ENCODE measurements around the gene PRKN.

- TF ChIP-seq EZH2 (IDR thresholded peaks at IDR 0.05; ENCODE audit: insufficient read depth, poor library complexity, severe bottlenecking), result no peak
- no peak for TF ChIP-seq EZH2phosphoT487 (IDR thresholded peaks at IDR 0.05; ENCODE audit: insufficient read depth, low read depth)
Observed at GRCh38 chr6:162140251-162140852, 587.2 kb downstream of the PRKN start.
